Renal cortical epithelial cell (primary cell): ENCODE measurements around the gene ACOX1. TPM values are rescaled to one million over a fixed set of nuclear protein-coding genes. Genes with fewer than 3 reads are reported as not detected.
"Not testable (repeated sequence)": the region's sequence is repeated elsewhere in the genome, so short reads cannot be mapped to it uniquely, and the experiment has no call there.

Experiments
- DNase-seq: peaks from one replicate; pipeline ENCODE4 v3.0.0-alpha.2; 2011; ENCODE audit warnings: low read depth
- total RNA-seq: library from RNA; depleted of rRNA; stranded (reverse); fragments of >200 nt; gene quantifications from 2 replicates; pipeline ENCODE4 v1.2.3, GENCODE V29; 2014

The ACOX1 gene
- total RNA-seq, 1 donor from 2014 or later = 96.4 TPM

- DNase-seq = no peak
Observed at GRCh38 chr17:75981019-75981615, 2.2 kb upstream of the ACOX1 start.

- peak; percentile 42 for DNase-seq
Observed at GRCh38 chr17:75980188-75981018, 1.4 kb upstream of the ACOX1 start.

GRCh38 chr17:75979705-75980187, 780 bp upstream of the ACOX1 start:
- peak; percentile 57 for DNase-seq

- no peak for DNase-seq
Observed at GRCh38 chr17:75976175-75976848, 2.7 kb downstream of the ACOX1 start.

- DNase-seq = peak; percentile 27
Observed at GRCh38 chr17:75975757-75976174, 3.2 kb downstream of the ACOX1 start.

GRCh38 chr17:75975187-75975586, 3.8 kb downstream of the ACOX1 start:
- not testable (repeated sequence) for DNase-seq

GRCh38 chr17:75970626-75971025, 8.3 kb downstream of the ACOX1 start:
- DNase-seq = no peak

- no peak for DNase-seq
Observed at GRCh38 chr17:75970011-75970523, 8.9 kb downstream of the ACOX1 start.

- not testable (repeated sequence) for DNase-seq
Observed at GRCh38 chr17:75969044-75969443, 9.9 kb downstream of the ACOX1 start.

GRCh38 chr17:75965468-75965867, 13.5 kb downstream of the ACOX1 start:
- DNase-seq = no peak

- no peak for DNase-seq
Observed at GRCh38 chr17:75959839-75960511, 19.0 kb downstream of the ACOX1 start.

GRCh38 chr17:75959051-75959838, 19.7 kb downstream of the ACOX1 start:
- DNase-seq = no peak

- DNase-seq = no peak
Observed at GRCh38 chr17:75950855-75951554, 28.0 kb downstream of the ACOX1 start.

GRCh38 chr17:75950421-75950820, 28.5 kb downstream of the ACOX1 start:
- no peak for DNase-seq

GRCh38 chr17:75945211-75945610, 33.8 kb downstream of the ACOX1 start:
- no peak for DNase-seq

GRCh38 chr17:75943491-75943890, 35.5 kb downstream of the ACOX1 start:
- no peak for DNase-seq

GRCh38 chr17:75942473-75942872, 36.5 kb downstream of the ACOX1 start:
- no peak for DNase-seq

GRCh38 chr17:75941442-75941819, 37.5 kb downstream of the ACOX1 start:
- DNase-seq = no peak

GRCh38 chr17:75940727-75941441, 38.1 kb downstream of the ACOX1 start, which contains the start of gene FBF1:
Gene FBF1, minus strand, starts transcription at chr17:75941042. Its CDS starts 2,893 bp downstream, at chr17:75938149.
- peak; percentile 85 for DNase-seq

- no peak for DNase-seq
Observed at GRCh38 chr17:75937652-75938051, 41.3 kb downstream of the ACOX1 start.
